ENCODE measurements around the gene PIP5K1A. TPM values are rescaled to one million over a fixed set of nuclear protein-coding genes. Genes with fewer than 3 reads are reported as not detected.

The PIP5K1A gene
- total and polyA plus RNA-seq, 2 of the 8 experiments (the other 6 are each of a cell fraction or from before 2014, with no cell fraction given) = 87.5 to 105 TPM

DNA sequence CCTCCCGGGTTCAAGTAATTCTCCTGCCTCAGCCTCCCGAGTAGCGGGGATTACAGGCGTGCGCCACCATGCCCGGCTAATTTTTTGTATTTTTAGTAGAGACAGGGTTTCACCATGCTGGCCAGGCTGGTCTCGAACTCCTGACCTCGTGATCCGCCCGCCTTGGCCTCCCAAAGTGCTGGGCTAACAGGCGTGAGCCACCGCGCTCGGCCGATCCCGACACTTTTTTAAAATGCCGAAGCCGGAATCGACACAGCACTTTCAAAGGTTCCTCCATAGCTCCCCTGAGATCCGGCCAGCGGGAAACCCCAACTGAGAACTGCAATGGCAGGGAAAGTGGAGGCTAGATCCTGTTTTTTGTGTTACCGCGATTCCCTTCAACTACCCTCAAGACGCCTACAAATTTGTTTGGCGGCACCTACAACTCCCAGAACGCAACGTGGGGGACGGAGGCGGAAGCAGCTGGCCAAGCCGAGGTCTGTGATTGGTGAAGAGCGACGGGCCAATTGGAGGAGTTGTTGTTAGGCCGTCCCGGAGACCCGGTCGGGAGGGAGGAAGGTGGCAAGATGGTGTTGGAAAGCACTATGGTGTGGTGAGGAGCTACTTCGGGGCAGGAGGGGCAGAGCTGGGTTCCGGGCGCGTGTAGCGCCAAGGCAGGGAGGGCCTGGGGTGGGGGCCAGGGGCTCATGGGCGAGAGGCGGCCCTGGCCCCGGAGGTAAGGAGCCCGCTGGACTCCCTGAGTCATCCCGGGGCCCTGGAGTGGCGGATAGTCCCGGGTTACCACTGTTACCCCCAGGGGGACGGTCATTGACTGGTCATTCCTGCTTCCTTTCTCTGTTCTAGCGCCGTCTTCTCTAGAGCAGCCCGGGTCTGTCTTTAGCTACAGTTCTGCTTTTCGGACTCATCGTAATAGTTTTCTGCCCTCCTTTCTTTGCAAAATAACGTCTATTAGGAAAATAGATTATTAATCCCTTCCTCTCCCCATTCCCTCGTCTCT is 56.2 kb downstream of the PIP5K1A start, which contains the start of gene PSMD4 (continued):
- TF ChIP-seq, protein P1, sequence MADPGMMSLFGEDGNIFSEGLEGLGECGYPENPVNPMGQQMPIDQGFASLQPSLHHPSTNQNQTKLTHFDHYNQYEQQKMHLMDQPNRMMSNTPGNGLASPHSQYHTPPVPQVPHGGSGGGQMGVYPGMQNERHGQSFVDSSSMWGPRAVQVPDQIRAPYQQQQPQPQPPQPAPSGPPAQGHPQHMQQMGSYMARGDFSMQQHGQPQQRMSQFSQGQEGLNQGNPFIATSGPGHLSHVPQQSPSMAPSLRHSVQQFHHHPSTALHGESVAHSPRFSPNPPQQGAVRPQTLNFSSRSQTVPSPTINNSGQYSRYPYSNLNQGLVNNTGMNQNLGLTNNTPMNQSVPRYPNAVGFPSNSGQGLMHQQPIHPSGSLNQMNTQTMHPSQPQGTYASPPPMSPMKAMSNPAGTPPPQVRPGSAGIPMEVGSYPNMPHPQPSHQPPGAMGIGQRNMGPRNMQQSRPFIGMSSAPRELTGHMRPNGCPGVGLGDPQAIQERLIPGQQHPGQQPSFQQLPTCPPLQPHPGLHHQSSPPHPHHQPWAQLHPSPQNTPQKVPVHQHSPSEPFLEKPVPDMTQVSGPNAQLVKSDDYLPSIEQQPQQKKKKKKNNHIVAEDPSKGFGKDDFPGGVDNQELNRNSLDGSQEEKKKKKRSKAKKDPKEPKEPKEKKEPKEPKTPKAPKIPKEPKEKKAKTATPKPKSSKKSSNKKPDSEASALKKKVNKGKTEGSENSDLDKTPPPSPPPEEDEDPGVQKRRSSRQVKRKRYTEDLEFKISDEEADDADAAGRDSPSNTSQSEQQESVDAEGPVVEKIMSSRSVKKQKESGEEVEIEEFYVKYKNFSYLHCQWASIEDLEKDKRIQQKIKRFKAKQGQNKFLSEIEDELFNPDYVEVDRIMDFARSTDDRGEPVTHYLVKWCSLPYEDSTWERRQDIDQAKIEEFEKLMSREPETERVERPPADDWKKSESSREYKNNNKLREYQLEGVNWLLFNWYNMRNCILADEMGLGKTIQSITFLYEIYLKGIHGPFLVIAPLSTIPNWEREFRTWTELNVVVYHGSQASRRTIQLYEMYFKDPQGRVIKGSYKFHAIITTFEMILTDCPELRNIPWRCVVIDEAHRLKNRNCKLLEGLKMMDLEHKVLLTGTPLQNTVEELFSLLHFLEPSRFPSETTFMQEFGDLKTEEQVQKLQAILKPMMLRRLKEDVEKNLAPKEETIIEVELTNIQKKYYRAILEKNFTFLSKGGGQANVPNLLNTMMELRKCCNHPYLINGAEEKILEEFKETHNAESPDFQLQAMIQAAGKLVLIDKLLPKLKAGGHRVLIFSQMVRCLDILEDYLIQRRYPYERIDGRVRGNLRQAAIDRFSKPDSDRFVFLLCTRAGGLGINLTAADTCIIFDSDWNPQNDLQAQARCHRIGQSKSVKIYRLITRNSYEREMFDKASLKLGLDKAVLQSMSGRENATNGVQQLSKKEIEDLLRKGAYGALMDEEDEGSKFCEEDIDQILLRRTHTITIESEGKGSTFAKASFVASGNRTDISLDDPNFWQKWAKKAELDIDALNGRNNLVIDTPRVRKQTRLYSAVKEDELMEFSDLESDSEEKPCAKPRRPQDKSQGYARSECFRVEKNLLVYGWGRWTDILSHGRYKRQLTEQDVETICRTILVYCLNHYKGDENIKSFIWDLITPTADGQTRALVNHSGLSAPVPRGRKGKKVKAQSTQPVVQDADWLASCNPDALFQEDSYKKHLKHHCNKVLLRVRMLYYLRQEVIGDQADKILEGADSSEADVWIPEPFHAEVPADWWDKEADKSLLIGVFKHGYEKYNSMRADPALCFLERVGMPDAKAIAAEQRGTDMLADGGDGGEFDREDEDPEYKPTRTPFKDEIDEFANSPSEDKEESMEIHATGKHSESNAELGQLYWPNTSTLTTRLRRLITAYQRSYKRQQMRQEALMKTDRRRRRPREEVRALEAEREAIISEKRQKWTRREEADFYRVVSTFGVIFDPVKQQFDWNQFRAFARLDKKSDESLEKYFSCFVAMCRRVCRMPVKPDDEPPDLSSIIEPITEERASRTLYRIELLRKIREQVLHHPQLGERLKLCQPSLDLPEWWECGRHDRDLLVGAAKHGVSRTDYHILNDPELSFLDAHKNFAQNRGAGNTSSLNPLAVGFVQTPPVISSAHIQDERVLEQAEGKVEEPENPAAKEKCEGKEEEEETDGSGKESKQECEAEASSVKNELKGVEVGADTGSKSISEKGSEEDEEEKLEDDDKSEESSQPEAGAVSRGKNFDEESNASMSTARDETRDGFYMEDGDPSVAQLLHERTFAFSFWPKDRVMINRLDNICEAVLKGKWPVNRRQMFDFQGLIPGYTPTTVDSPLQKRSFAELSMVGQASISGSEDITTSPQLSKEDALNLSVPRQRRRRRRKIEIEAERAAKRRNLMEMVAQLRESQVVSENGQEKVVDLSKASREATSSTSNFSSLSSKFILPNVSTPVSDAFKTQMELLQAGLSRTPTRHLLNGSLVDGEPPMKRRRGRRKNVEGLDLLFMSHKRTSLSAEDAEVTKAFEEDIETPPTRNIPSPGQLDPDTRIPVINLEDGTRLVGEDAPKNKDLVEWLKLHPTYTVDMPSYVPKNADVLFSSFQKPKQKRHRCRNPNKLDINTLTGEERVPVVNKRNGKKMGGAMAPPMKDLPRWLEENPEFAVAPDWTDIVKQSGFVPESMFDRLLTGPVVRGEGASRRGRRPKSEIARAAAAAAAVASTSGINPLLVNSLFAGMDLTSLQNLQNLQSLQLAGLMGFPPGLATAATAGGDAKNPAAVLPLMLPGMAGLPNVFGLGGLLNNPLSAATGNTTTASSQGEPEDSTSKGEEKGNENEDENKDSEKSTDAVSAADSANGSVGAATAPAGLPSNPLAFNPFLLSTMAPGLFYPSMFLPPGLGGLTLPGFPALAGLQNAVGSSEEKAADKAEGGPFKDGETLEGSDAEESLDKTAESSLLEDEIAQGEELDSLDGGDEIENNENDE (IDR thresholded peaks at IDR 0.05; ENCODE audit: insufficient replicate concordance, low read length) = no peak
- 0 out of 2 replicates have a peak, but pooled peaks have one; percentile 31 for TF ChIP-seq EGR1 (IDR thresholded peaks at IDR 0.05; ENCODE audit: borderline replicate concordance, low read depth, low read length)
- no peak for TF ChIP-seq HDAC6 (IDR thresholded peaks at IDR 0.05; ENCODE audit: low read depth, low read length)
- TF ChIP-seq RBBP5 (IDR thresholded peaks at IDR 0.05; ENCODE audit: borderline replicate concordance, low read depth, low read length) = no peak
- TF ChIP-seq NRF1 (IDR thresholded peaks at IDR 0.05; ENCODE audit: low read depth, low read length) = no peak
- TF ChIP-seq POU5F1 (IDR thresholded peaks at IDR 0.05; ENCODE audit: low read depth, low read length) = no peak
- no peak for TF ChIP-seq KDM4A (IDR thresholded peaks at IDR 0.05; ENCODE audit: low read depth, low read length, severe bottlenecking)
- no peak for TF ChIP-seq EZH2 (IDR thresholded peaks at IDR 0.05; ENCODE audit: low read depth, low read length, severe bottlenecking)

Measured in H1 (cell line).